ENCODE data around the gene CTAGE9.
"Not testable (repeated sequence)": the region's sequence is repeated elsewhere in the genome, so short reads cannot be mapped to it uniquely, and the experiment has no call there.

The CTAGE9 gene

DNA sequence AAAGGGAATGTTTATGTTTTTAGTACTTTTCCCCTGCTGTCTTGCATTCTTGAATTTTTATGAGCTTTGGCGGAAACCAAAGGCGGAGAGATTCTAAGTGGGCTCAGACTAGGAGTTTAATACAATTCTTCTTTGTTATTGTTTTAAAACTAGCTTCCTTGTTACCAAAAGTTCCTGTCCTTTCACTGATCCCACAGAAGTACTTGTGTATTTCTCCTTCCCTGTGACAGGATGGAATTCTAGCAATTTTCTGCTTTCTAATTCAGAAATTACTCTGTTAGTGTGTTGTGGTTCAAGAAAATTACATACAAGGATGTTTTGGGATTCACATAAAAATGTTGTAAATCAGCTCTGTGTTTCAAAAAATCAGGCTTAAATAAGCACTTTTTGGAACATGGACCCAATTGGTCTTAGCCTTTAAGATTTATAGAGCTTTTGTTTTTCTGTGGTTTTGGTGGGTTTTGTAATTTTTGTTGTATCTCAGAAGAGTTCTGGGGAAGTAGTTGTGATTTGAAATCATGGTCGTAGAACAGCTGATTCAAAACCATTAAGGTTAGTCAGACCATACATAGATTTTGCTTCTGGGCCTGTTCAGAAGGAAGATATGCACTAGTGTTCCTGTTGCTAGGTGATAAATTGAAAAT lies 17.6 kb upstream of the CTAGE9 start:
- no peak for DNase-seq

GRCh38 chr6:131727868-131728267 lies 17.1 kb upstream of the CTAGE9 start:
- DNase-seq = no peak

GRCh38 chr6:131727467-131727866 lies 16.6 kb upstream of the CTAGE9 start:
- DNase-seq = no peak

GRCh38 chr6:131724114-131724513 lies 13.3 kb upstream of the CTAGE9 start:
- no peak for DNase-seq

- DNase-seq = no peak
Measured at GRCh38 chr6:131721161-131721560, 10.3 kb upstream of the CTAGE9 start.

DNA sequence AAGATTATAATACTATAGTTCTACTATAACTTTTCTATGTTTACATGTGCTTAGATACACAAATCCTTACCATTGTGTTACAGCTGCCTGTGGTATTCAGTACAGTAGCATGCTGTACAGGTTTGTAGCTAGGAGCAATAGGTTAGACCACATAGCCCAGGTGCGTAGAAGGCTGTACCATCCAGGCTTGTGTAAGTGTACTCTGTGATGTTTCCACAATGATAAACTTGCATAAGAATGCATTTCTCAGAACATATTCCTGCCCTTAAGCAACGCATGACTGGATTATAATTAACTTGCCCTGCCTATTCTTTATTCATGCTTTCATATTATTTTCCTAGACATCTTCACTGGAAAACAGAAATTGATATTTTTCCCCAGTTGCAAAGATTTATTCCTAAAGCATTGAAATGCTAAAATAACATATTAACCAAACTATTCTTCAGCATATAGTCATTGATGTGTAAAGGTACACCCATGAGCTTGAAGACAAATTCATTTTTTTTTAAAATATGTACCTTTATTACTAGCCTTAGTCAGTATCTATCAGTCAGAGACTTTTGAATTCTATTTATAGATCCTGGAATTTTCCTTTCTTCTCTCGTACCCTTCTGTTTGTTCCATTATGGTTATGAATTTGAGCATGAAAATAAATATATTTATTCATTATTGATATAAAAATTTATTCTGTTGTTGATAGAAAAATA lies 7.2 kb upstream of the CTAGE9 start:
- no peak for DNase-seq

DNA sequence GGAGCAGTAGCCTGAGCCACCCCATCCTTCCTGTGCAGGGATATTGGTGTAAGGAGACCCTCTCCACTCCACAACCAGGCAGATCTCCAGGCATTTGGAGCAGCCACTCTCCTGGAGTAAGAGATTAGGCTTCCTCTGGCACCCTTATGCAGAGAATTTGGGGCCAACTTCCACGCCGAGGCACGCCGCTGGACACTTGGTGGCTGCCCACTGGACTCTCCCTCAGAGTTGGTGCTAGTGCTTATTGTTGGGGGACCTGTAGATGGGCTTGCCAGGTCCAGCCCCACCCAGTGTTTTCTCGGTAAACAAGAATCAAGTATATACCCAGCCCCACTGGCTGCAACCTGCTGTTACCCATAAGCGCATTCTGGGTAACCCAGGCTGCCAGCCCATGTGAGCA lies 4.8 kb upstream of the CTAGE9 start:
- DNase-seq = not testable (repeated sequence)

DNA sequence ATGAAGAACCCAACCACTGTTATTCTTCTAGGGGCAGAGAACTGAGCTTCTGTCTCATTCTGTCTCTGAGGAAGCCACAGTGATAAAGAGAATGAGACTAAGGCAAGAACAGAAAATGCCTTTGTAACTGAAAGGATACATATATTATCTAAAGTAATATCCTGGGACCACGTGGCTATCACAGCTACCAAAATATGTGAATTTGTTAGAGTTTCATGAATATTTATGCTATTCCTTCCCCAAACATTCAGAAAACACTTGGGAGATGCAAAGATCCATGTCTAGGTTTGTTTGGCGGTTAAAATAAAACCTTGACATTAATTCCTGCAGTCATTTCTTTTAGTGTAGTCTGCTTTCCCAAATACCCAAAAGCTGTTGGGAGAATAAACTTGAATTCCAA lies 6.9 kb downstream of the CTAGE9 start:
- DNase-seq = not testable (repeated sequence)

GRCh38 chr6:131700851-131701250 lies 10.0 kb downstream of the CTAGE9 start:
- not testable (repeated sequence) for DNase-seq

DNA sequence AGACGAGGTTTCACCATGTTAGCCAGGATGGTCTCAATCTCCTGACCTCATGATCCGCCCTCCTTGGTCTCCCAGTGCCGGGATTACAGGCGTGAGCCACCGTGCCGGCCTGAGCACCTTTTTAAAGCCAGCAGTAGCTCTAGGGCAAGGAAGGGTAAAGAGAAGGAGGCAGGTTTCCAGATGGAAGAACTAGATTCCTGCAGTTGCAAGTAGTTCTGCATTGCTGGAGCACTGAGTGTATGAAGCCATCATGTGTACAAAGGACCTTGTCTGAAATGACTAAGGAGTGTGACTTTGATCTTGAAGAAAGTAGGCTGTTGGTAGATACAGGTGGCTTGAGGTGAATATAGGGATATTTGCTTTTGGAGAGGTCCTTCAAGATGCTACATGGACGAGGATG lies 13.9 kb downstream of the CTAGE9 start:
- DNase-seq = no peak

- DNase-seq = peak; percentile 14
Measured at GRCh38 chr6:131694832-131695426, 15.9 kb downstream of the CTAGE9 start.

DNA sequence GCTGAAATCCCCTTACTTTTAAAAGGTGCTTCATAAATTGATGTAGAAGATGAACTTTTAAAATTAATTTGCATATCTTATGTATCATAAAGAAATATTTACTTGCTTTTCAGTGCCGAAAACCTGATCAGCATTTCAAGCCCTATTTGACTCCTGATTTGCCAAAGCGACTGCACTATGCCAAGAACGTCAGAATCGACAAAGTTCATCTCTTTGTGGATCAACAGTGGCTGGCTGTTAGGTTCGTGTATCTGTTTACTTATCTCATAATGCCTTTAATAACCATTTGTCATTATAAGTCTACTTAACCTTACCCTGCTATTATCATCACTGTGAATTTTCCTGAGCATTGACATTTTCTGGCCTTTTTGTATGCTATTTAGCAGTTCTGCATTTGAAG lies 17.4 kb downstream of the CTAGE9 start:
- no peak for DNase-seq

DNA sequence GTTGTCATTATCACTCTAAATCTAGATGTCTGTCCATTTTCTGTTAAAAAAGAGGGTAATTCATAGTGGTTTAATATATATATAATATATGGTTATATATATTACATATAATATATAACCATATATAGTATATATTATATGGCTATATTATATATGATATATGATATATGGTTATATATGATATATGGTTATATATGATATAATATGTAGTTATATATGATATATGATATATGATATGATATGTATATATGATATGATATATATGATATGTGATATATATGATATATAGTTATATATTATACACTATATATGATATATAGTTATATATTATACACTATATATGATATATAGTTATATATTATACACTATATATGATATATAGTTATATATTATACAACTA lies 18.2 kb downstream of the CTAGE9 start:
- DNase-seq = no peak

- no peak for DNase-seq
Measured at GRCh38 chr6:131692031-131692430, 18.8 kb downstream of the CTAGE9 start.

DNA sequence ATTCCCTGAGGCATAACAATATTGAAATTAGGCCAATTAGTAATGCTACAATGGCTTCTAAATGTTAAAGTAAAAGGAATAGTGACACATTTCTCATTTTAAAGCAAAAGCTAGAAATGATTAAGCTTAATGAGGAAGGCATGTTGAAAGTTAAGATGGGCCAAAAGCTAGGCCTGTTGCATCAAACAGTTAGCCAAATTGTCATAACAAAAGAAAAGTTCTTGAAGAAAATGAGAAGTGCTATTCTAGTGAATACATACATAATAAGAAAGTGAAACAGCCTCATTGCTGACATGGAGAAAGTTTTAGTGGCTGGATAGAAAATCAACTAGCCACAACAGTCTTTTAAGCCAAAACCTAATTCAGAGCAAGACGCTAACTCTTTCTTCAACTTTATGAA lies 22.5 kb downstream of the CTAGE9 start:
- DNase-seq = no peak

DNA sequence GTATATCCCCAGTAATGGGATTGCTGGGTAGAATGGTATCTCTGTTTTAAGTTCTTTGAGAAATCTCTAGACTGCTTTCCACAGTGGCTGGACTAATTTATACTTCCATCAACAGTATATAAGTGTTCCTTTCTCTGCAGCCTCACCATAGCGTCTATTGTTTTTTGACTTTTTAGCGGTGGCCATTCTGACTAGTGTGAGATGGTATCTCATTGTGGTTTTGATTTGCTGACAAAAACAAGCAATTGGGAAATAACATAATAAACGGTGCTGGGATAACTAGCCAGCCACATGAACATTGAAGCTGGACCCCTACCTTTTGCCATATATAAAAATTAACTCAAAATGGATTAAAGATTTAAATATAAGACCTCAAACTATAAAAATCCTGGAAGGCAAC lies 23.8 kb downstream of the CTAGE9 start:
- DNase-seq = no peak

DNA sequence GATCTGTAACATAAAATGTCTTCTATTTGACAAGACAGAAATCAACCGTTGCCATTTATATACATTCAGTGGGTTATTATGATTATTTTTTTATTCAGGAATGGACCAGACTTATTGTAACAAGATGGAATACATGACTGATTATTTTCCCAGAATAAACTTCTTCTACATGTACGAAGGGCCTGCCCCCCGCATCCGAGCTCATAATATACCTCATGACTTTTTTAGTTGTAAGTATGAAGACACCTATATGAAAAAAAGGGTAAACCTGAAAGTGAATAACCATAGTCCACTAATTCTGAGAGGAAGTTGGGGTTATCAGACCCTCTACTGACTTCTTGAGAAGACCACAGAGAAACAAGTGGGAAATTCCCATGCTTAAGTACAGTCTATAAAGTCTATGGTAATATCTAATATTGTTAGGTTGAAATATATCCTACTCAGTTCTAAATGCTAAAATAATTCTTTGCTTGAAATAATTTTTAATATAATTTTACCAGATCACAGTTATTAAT lies 25.5 kb downstream of the CTAGE9 start:
- DNase-seq = no peak

GRCh38 chr6:131683479-131683878 lies 27.3 kb downstream of the CTAGE9 start:
- no peak for DNase-seq

DNA sequence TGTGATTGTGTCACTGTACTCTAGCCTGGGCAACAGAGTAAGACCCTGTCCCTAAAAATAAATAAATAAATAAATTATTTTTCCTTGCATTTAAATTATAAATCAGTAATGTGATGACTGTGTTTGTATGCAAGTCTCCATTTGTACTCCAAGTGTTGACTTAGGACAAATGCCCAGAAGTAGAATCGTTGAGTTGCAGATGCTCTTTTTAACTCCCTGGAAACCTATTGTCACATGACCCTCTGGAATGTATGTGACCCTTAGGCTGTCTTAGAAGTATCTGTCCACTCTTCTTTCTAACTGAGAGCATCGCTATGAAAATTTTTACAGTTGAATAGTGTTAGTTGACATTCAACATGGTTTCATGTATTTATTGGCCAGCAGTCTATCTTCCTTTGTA lies 28.4 kb downstream of the CTAGE9 start:
- DNase-seq = peak; percentile 3

GRCh38 chr6:131681585-131681984 lies 29.2 kb downstream of the CTAGE9 start:
- no peak for DNase-seq

GRCh38 chr6:131680868-131681267 lies 29.9 kb downstream of the CTAGE9 start:
- DNase-seq = no peak

DNA sequence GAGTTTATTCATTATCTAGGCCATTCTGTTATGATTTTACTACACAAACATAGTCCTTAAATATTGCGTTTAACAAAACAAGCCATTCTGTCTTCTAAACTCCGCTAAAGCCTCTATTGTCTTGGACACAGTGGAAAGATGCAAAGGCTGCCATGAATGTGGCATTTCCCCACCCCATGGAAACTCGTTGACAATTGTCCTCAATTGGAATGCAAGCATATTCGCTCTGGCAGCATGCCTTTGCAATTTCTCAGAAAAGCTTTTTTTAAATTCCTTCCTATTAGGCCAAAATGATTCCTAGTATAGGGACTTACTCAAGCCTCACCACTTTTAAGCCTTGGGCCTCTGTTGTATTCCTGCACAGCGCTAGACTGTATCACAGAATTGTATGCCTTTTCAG lies 32.4 kb downstream of the CTAGE9 start:
- DNase-seq = no peak

GRCh38 chr6:131673184-131673583 lies 37.6 kb downstream of the CTAGE9 start:
- DNase-seq = no peak

DNA sequence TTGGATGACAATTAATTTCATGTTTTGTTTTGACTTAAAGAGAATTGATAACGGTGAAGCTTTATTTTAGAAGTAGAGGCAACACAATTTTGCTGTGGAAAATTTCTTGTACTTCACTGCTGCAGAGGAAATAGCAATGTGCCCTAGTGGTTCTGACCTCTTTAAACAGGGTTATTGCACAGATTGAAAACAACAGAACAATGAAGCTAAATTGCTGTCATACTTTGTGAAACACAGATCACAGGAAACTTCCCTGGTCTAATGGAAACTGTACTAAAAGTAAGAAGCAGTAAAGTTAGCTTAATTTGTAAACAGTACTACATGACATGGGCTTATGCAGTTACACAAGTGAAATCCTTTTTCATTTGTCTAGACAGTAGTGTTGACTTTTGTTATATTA lies 40.9 kb downstream of the CTAGE9 start:
- no peak for DNase-seq
